GM23248 (cell line): Measurements from ENCODE around the gene CAVIN2. TPM values are rescaled to one million over a fixed set of nuclear protein-coding genes. Genes with fewer than 3 reads are reported as not detected.

Source experiments
- DNase-seq: peaks from one replicate; pipeline ENCODE4 v3.0.0-alpha.2; 2015
- H2AFZ ChIP-seq: fragments of 200-600 bp; sonication (generic); 2 replicates; pipeline ENCODE4 v1.6.1; 2016; ENCODE audit warnings: antibody characterized with exemption
- H3F3A ChIP-seq: fragments of 200-600 bp; sonication (generic); 2 replicates; pipeline ENCODE4 v1.6.1; 2016; ENCODE audit warnings: mild to moderate bottlenecking, antibody characterized with exemption, mixed run types; ENCODE audit not compliant: insufficient read depth
- H3K27ac ChIP-seq: fragments of 200-600 bp; sonication (generic); 2 replicates; pipeline ENCODE4 v1.5.1; 2016; ENCODE audit warnings: mild to moderate bottlenecking
- H3K27me3 ChIP-seq: fragments of 200-600 bp; sonication (generic); replicated peaks from 2 replicates; pipeline ENCODE4 v1.6.1; 2016; ENCODE audit warnings: mild to moderate bottlenecking; ENCODE audit not compliant: insufficient read depth
- H3K36me3 ChIP-seq: fragments of 200-600 bp; sonication (generic); 2 replicates; pipeline ENCODE4 v1.6.1; 2016; ENCODE audit warnings: low read depth, mild to moderate bottlenecking
- H3K4me1 ChIP-seq: fragments of 200-600 bp; sonication (generic); 2 replicates; pipeline ENCODE4 v1.6.1; 2016; ENCODE audit warnings: mild to moderate bottlenecking; ENCODE audit not compliant: insufficient read depth
- H3K4me2 ChIP-seq: fragments of 200-600 bp; sonication (generic); one replicate; pipeline ENCODE4 v1.6.1; 2016; ENCODE audit warnings: mild to moderate bottlenecking; ENCODE audit not compliant: unreplicated experiment
- H3K4me3 ChIP-seq: fragments of 200-600 bp; sonication (generic); 2 replicates; pipeline ENCODE4 v1.5.1; 2016; ENCODE audit warnings: mild to moderate bottlenecking
- H3K79me2 ChIP-seq: fragments of 200-600 bp; sonication (generic); 2 replicates; pipeline ENCODE4 v1.6.1; 2016; ENCODE audit warnings: mild to moderate bottlenecking; ENCODE audit not compliant: insufficient read depth
- H3K9ac ChIP-seq: fragments of 200-600 bp; sonication (generic); 2 replicates; pipeline ENCODE4 v1.6.1; 2016; ENCODE audit warnings: mild to moderate bottlenecking
- H3K9me2 ChIP-seq: fragments of 200-600 bp; sonication (generic); 2 replicates; pipeline ENCODE4 v1.6.1; 2016; ENCODE audit warnings: mixed run types, mild to moderate bottlenecking, moderate library complexity; ENCODE audit not compliant: insufficient read depth
- H3K9me3 ChIP-seq: fragments of 200-600 bp; sonication (generic); one replicate; pipeline ENCODE4 v1.6.1; 2017; ENCODE audit warnings: low read depth
- H4K20me1 ChIP-seq: fragments of 200-600 bp; sonication (generic); 2 replicates; pipeline ENCODE4 v1.6.0; 2016; ENCODE audit not compliant: insufficient read depth
- EZH2 ChIP-seq: fragments of 200-600 bp; sonication (generic); IDR thresholded peaks from 2 replicates; pipeline ENCODE4 v1.6.1; 2018; ENCODE audit warnings: antibody characterized with exemption, mild to moderate bottlenecking; ENCODE audit not compliant: insufficient read depth, poor library complexity, severe bottlenecking
- EZH2phosphoT487 ChIP-seq: fragments of 200-600 bp; sonication (generic); IDR thresholded peaks from 2 replicates; pipeline ENCODE4 v1.6.1; 2018; ENCODE audit warnings: antibody characterized with exemption, moderate library complexity, mild to moderate bottlenecking, low read depth; ENCODE audit not compliant: insufficient read depth
- WGBS, 2 experiments: methylation state at CpG; one replicate each; pipeline ENCODE4 v1.1.6; 2015 to 2017; ENCODE audit warnings: low lambda C conversion rate in 2 of 2, low coverage in 1 of 2; ENCODE audit errors: missing lambda C conversion rate in 2 of 2; 5-methylcytosine and 5-hydroxymethylcytosine counted together
- in situ Hi-C: fragments of 300-500 bp; cut with MboI; formaldehyde crosslinking; loops from 2 replicates; pipeline ENCODE4 v1.15.0; 2020
- polyA plus RNA-seq: library from polyadenylated mRNA; unstranded; fragments of >200 nt; fragmentation: Nextera tagmentation; extraction: Ambion mirVana; gene quantifications from 2 replicates; pipeline ENCODE4 v1.2.1, GENCODE V29; 2016
- total RNA-seq: library from RNA; depleted of rRNA; stranded (reverse); fragments of >200 nt; shearing (Covaris generic); gene quantifications from 2 replicates; pipeline ENCODE4 v1.2.3, GENCODE V29; 2014

The CAVIN2 gene
- total and polyA plus RNA-seq, 2 experiments from 2014 or later = 3.1 to 5.2 TPM

GRCh38 chr2:191877875-191878274, 31.0 kb upstream of the CAVIN2 start:
- H3K9me3 ChIP-seq = no peaks in the 10 kb centered on the region
- in situ Hi-C loops = no loop called here
- peak overlapping the region; percentile 55 for H3K4me2 ChIP-seq
- H3K27me3 ChIP-seq = no peaks in the 10 kb centered on the region
- no peaks in the 10 kb centered on the region for H3K9me2 ChIP-seq
- no peak overlapping the region for H3K4me3 ChIP-seq
- TF ChIP-seq EZH2phosphoT487 = no peak
- TF ChIP-seq EZH2 = no peak
- 71 to 79% methylated on average over 4 of the region's 4 CpGs for WGBS, 2 experiments
- no peak overlapping the region for H3K9ac ChIP-seq
- H4K20me1 ChIP-seq = no peaks in the 10 kb centered on the region
- no peaks in the 10 kb centered on the region for H3K36me3 ChIP-seq
- no peak overlapping the region for H3K27ac ChIP-seq
- no peaks in the 10 kb centered on the region for H3K79me2 ChIP-seq
- peaks cover 18% of the 10 kb centered on the region; the same call in 1 of the 2 replicates for H3F3A ChIP-seq
- H3K4me1 ChIP-seq = peaks cover 18% of the 10 kb centered on the region
- no peak for DNase-seq
- no peak overlapping the region for H2AFZ ChIP-seq

DNA sequence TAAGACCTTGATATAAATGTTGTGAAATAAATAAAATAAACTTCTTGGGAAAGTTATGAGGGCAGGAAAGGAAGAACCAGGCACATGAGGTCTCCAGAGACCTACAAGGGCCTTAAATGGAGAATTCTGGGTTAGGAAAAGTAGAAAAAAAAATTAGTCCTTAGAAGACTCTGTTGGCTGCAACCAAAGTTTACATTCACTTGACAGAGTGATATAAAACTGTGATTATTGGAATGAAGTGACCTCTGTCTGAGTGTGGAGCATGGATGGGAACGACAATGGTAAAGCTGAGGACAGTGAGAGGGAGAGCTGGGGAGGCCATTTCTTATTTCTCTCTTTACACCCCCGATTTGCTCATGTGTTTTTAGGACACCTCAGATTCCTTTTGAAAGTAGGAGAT, 29.0 kb upstream of the CAVIN2 start:
- Histone ChIP-seq H4K20me1 (no peaks in the 10 kb centered on the region), H3K79me2 (no peaks in the 10 kb centered on the region), H3K27me3 (no peaks in the 10 kb centered on the region), H2AFZ (no peak overlapping the region), H3K9me3 (no peaks in the 10 kb centered on the region), H3K9me2 (no peaks in the 10 kb centered on the region), H3K4me2 (no peak overlapping the region), H3K36me3 (no peaks in the 10 kb centered on the region), H3K9ac (no peak overlapping the region), H3K4me1 (peaks cover 18% of the 10 kb centered on the region), H3K27ac (no peak overlapping the region), H3K4me3 (no peak overlapping the region), H3F3A (peaks cover 18% of the 10 kb centered on the region; the same call in 1 of the 2 replicates)
- TF ChIP-seq EZH2 = no peak
- no peak for TF ChIP-seq EZH2phosphoT487
- no peak for DNase-seq
- 80 to 87% methylated on average over 2 of the region's 2 CpGs for WGBS, 2 experiments
- in situ Hi-C loops = no loop called here

DNA sequence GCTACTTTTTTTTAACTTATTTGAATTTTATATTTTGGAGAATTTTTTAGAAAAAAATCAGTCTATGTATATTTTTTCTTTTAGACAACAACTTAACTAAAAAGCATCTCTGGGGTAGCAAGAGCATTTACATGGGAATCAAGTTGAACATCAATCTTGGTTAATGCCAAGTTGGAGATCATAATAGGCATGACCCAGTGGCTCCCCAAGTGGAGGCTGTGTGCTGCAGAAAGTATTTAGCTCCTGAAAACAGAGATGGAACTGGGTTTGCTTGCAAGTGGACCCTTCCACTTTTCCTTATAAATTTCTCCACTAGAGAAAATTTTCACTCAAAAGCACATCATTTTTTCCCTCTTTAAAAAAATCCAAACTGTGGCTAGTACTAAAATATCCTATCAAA, 23.9 kb upstream of the CAVIN2 start:
- Histone ChIP-seq H3K27ac (no peak overlapping the region), H3K27me3 (no peaks in the 10 kb centered on the region), H3F3A (peaks cover 18% of the 10 kb centered on the region), H3K9me2 (no peaks in the 10 kb centered on the region), H3K79me2 (no peaks in the 10 kb centered on the region), H4K20me1 (no peaks in the 10 kb centered on the region), H3K4me2 (no peak overlapping the region), H3K4me1 (peaks cover 20% of the 10 kb centered on the region), H2AFZ (no peak overlapping the region), H3K36me3 (no peaks in the 10 kb centered on the region), H3K9ac (no peak overlapping the region), H3K4me3 (no peak overlapping the region), H3K9me3 (no peaks in the 10 kb centered on the region)
- in situ Hi-C loops = no loop called here
- TF ChIP-seq EZH2phosphoT487 = no peak
- TF ChIP-seq EZH2 = no peak
- DNase-seq = no peak

GRCh38 chr2:191869781-191870180, 22.9 kb upstream of the CAVIN2 start:
- H3K27ac ChIP-seq = no peak overlapping the region
- in situ Hi-C loops = no loop called here
- no peak for TF ChIP-seq EZH2phosphoT487
- no peak for TF ChIP-seq EZH2
- H3K4me3 ChIP-seq = no peak overlapping the region
- H3K27me3 ChIP-seq = no peaks in the 10 kb centered on the region
- H3K36me3 ChIP-seq = no peaks in the 10 kb centered on the region
- WGBS, 2 experiments = 74 to 78% methylated on average over 4 of the region's 4 CpGs
- H3K9me2 ChIP-seq = no peaks in the 10 kb centered on the region
- H3F3A ChIP-seq = peaks cover 28% of the 10 kb centered on the region
- H3K9me3 ChIP-seq = no peaks in the 10 kb centered on the region
- DNase-seq = no peak
- H3K4me1 ChIP-seq = peaks cover 29% of the 10 kb centered on the region
- no peaks in the 10 kb centered on the region for H3K79me2 ChIP-seq
- H3K4me2 ChIP-seq = no peak overlapping the region
- H2AFZ ChIP-seq = no peak overlapping the region
- H3K9ac ChIP-seq = no peak overlapping the region
- H4K20me1 ChIP-seq = no peaks in the 10 kb centered on the region

- H2AFZ ChIP-seq = no peak overlapping the region
- H4K20me1 ChIP-seq = no peaks in the 10 kb centered on the region
- H3F3A ChIP-seq = peaks cover 28% of the 10 kb centered on the region
- 71 to 72% methylated on average over 6 of the region's 6 CpGs for WGBS, 2 experiments
- no peaks in the 10 kb centered on the region for H3K9me2 ChIP-seq
- no peaks in the 10 kb centered on the region for H3K27me3 ChIP-seq
- H3K4me1 ChIP-seq = peaks cover 33% of the 10 kb centered on the region
- no peak overlapping the region for H3K9ac ChIP-seq
- H3K79me2 ChIP-seq = no peaks in the 10 kb centered on the region
- in situ Hi-C loops = no loop called here
- peak; percentile 27 for DNase-seq
- H3K27ac ChIP-seq = no peak overlapping the region
- no peak overlapping the region for H3K4me3 ChIP-seq
- H3K4me2 ChIP-seq = no peak overlapping the region
- no peaks in the 10 kb centered on the region for H3K9me3 ChIP-seq
- no peak for TF ChIP-seq EZH2
- TF ChIP-seq EZH2phosphoT487 = no peak
- no peaks in the 10 kb centered on the region for H3K36me3 ChIP-seq
These were observed 22.3 kb upstream of the CAVIN2 start for GRCh38 chr2:191869178-191869577.
